Endometrial microvascular endothelial cells (primary cell): ENCODE data around the gene SERTAD1. TPM values are rescaled to one million over a fixed set of nuclear protein-coding genes. Genes with fewer than 3 reads are reported as not detected.

Source experiments
- in situ Hi-C: cut with HindIII; loops from 2 replicates; pipeline ENCODE4 v1.10.0; 2017; ENCODE audit warnings: low sequenced_read_pairs, low pct_unique_long_range_greater_than_20kb; ENCODE audit errors: inconsistent ontology term
- total RNA-seq: library from RNA; depleted of rRNA; stranded (reverse); fragments of >200 nt; gene quantifications from one replicate; pipeline ENCODE4 v1.2.3, GENCODE V29; 2015; ENCODE audit errors: inconsistent ontology term

SERTAD1 gene
- total RNA-seq, 1 donor from 2014 or later: 23.0 TPM

DNA sequence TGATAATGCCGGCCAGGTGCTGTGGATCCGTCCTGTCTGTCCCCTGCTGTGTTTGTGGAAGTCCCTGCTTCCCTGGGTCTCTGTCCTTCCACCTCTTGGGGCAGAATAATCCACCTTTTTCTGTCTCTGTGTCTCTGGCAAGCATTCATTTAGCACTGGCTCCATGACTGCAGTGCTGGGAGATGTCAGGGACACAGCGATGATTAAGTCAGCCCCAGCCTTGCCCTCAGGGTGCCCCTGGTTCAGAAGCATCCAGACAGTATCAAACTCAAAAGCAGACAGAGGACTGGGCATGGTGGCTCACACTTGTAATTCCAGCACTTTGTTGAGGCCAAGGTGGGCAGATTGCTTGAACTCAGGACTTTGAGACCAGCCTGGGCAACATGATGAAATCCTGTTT, 37.3 kb downstream of the SERTAD1 start:
- in situ Hi-C loops: no loop called here

DNA sequence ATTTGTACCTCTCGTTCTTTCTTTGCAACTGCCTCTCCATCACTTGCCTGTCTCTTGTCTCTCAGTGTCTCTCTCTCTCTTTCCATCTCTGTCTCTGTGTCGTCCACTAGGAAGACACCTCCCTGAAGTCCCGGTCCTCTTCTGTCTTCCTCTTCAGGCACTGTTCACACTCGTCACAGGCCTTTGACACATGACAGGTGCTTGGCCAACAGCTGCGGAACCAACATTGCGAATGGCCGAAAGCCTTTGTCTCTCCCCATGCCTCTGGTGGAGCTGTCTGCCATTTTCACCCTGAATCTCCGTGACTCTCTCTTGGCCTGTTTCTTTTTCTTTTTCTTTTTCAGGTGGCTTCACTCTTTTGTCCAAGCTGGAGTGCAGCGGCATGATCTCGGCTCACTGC, 38.6 kb downstream of the SERTAD1 start:
- in situ Hi-C loops: no loop called here

DNA sequence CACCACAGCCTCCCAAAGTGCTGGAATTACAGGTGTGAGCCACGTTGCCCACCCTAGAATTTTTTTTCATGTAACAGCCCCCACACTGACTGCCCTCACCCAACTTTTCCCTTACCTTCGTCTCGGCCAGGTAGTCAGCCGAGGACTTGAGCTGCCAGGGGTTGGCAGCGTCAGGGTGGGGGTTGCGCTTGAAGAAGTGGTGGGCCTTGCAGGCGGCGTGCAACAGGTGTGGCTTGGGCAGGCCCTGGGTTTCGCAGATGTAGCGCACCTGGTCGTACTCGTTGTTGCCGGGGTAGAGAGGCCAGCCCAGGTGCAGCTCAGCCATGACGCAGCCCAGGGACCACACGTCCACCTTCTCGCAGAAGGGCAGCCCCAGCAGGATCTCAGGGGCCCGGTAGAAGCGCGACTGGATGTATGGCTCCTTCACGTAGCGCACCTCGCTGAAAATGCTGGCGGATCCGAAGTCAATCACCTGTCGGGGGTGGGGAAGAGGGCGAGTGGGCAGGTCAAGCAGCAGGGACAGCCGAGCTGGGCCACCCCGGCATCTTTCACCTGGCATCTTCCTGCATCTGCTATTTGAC, 42.0 kb downstream of the SERTAD1 start:
- in situ Hi-C loops: no loop called here

DNA sequence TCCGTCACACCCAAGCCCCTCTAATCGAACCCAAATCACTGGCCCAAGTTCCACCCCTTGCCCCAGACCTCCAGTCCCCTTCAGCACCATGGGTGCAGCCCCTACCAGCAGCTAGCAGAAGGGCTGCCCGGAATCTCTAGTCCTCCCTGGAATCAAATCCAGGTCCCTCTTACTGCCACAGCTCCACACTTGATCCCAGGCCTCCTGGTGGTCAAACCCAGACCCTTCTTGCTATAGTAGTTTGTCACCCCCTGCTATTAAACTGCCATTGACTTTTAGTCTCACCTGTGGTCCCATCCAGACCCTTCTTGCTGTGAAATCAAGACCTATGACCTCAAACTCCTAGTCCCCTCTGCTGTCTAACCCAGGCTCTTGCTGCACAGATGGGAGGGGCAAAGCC, 44.5 kb downstream of the SERTAD1 start:
- in situ Hi-C loops: no loop called here

DNA sequence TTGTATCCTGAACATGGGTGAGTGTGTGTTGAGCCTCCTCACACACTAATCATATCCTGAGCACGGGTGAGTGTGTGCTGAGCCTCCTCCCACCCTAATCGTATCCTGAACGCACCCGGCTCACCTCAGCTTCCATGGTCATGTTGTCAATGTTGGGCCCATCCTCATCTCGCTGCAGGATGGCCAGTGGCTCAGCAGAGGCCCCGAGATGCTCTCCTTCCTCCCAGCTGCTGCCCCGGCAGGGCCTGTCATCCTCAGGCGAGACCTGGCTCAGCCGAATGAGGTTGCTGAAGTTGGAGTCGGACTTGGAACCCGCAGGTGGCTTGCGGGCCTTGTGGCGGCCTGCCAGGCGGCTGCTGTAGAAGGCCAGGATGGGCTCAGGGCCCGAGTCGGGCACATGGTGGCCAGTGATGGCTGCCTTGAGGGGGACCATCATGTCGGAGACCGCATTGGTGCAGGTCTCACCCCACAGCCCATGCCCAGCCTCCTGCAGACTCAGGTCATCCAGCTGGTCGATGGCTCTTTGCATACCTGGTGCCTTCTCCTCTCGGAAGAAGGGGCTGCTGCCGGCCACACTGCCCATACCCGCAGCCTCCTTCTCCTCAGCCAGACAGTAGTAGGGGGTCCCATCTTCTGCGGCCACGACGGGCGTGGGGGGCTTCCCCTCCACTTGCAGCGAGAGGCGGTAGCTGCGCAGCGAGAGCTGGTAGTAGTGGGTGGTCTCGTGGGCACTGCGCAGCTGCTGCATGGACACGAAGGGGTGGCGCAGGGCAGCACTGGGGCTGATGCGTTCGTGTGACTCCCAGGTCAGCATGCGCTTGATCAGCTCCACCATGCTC, 45.4 kb downstream of the SERTAD1 start:
- in situ Hi-C loops: no loop called here

DNA sequence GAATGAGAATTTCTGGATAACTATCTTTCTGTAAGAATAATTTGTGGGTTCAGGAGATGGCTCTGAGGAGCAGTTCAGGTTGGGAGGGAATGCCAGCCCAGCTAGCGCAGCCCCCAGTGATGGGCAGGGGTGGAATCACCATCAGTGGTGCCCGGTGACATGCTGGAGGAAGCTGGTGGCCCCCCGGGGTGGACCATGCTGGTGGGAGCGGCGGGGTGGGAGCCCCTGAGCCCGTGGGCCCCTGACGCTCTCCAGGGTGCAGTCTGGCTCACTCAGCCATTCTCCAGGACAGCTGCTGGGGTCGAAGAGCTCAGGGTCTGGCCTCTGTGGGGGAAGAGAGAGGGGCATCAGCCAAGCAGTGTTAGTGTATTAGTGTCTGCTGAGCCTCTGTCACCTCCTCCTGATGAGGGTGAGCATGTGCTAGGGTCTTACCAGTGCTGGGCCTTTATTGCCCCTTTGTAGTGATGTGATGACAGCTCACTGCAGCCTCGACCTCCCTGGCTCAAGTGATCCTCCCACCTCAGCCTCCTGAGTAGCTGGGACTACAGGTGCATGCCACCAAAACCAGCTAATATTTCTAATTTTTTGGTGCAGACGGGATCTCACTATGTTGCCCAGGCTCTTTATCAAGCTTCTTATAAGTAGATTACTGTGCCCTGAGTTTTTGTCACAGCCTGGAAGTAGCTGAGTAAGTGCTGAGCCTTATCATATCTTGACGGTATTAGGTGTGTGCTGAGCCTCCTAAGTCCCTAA, 46.2 kb downstream of the SERTAD1 start:
- in situ Hi-C loops: no loop called here

DNA sequence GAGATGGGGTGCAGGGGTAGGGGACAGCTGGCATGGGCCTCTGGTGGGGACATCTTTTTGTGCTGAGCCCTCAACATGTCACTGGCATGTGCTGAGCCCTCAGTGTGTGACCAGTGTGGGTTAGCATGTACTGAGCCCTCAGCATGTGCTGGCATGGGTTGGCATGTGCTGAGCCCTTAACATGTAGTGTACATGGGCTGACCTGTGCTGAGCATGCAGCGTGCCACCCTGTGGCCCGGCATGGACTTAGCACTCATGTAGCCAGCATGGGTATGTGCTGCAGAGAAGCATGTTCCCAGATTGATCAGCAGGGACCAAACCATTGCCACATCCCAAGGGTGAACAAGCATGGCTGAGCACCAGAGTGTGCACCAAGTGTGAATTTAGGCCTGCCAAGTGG, 47.3 kb downstream of the SERTAD1 start:
- in situ Hi-C loops: no loop called here

DNA sequence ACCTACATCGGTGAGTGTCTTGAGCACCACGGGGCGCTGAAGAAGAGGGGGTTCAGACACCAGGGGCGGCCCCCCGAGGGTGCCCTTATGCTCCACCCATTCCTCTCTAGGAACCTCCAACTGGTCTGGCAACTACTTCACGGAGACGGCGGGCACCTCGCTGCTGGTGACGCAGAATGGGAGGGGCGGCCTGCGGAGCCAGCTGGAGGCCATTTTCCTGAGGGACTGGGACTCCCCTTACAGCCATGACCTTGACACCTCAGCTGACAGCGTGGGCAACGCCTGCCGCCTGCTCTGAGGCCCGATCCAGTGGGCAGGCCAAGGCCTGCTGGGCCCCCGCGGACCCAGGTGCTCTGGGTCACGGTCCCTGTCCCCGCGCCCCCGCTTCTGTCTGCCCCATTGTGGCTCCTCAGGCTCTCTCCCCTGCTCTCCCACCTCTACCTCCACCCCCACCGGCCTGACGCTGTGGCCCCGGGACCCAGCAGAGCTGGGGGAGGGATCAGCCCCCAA, 47.9 kb downstream of the SERTAD1 start:
- in situ Hi-C loops: no loop called here

DNA sequence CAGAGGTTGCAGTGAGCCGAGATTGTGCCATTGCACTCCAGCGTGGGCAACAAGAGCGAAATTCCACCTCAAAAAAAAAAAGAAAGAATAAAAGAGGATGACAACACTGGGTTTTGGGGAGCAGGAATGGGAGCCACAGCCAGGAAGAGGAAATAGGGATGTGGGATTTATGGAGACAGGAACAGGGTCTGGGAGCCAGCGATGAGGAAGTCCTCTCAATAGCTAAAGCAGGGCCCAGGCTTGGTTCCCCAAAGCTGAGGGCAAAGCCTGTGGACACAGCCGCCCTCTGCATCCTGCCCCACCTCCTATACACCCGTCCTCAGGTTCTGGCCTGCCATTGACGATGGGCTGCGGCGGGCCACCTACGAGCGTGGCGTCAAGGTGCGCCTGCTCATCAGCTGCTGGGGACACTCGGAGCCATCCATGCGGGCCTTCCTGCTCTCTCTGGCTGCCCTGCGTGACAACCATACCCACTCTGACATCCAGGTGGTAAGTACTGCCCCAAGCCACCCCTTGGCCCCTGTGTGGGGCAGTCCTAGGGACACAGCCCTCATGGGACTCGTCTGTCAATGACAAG, 49.4 kb downstream of the SERTAD1 start:
- in situ Hi-C loops: no loop called here

DNA sequence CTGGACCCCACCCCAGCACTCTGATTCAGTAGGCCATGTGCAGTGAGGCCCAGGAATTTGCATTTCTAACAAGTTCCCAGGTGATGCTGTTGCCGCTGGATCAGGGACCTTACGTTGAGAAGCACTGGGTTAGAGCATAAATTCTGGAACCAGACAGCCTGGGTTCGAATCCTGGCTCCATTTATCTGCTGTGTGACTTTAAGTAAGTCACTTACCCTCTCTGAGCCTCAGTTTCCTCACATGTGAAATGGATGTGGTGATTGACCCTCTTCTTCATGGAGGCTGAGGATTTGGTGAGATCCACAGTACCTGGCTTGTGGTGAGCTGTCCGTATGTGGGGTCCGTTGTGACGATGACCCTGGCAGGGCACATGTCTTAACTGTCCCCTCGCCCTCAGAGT, 51.7 kb downstream of the SERTAD1 start:
- in situ Hi-C loops: no loop called here

DNA sequence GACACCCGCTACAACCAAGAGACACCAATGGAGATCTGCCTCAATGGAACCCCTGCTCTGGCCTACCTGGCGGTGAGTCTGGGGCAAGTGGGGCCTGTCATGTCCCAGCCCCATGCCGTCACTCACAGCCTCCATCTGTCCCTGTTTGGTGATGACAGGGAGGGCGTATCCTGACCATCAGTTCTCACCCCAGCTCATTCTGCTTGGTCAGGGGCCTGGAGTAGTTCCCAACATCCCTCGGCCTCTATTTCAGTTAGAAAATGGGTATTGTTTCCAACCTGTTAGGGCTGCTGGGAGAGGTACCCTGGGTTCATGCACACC, 54.0 kb downstream of the SERTAD1 start:
- in situ Hi-C loops: no loop called here

Other genes starting within 250 kb of the SERTAD1 start
- 5.4 TPM for gene MAP3K10, start 234.6 kb downstream of the SERTAD1 start, total RNA-seq
- gene TTC9B, start 207.6 kb downstream of the SERTAD1 start, total RNA-seq: not detected
- not detected for gene CCNP, start 199.3 kb downstream of the SERTAD1 start, total RNA-seq
- gene AKT2, start 140.6 kb downstream of the SERTAD1 start, total RNA-seq: 26.2 TPM
- 14.3 TPM for gene C19orf47, start 77.6 kb downstream of the SERTAD1 start, total RNA-seq
- gene PLD3, start 77.3 kb downstream of the SERTAD1 start, total RNA-seq: 404 TPM
- 0.09 TPM for gene HIPK4, start 35.8 kb downstream of the SERTAD1 start, total RNA-seq
- gene PRX, start 12.6 kb downstream of the SERTAD1 start, total RNA-seq: 2.8 TPM
- gene SERTAD3, start 18.3 kb upstream of the SERTAD1 start, total RNA-seq: 27.0 TPM
- gene BLVRB, start 39.8 kb upstream of the SERTAD1 start, total RNA-seq: 66.3 TPM
- gene SPTBN4, start 41.0 kb upstream of the SERTAD1 start, total RNA-seq: not detected
- 107 TPM for gene SHKBP1, start 150.9 kb upstream of the SERTAD1 start, total RNA-seq
- gene LTBP4, start 175.4 kb upstream of the SERTAD1 start, total RNA-seq: 11.6 TPM